ENCODE results near the gene MKNK1.

Gene MKNK1

DNA sequence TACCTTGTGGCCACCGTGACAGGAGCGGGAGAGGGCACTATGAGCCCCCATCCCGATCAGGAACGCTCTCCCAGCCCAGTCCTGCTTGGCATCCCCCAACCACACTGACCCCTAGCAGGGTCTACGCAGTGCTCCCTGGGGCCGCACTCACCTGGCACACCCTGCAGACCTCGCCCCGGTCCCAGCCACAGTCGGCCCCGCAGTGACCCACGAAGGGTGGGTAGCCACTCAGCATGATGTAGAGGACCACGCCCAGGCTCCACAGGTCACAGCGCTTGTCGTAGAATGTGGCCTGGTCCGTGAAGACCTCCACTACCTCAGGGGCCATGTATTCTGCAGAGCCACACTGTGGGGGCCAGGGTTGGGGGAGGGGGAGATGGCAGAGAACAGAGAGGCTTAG lies 41.6 kb downstream of the MKNK1 start:
- Histone ChIP-seq H3K27ac (no peak overlapping the region), H3K4me3 (no peak overlapping the region)
- DNase-seq (ENCODE audit: low spot score), result no peak
- TF ChIP-seq CTCF (IDR thresholded peaks at IDR 0.05), result no peak

- no peak for TF ChIP-seq CTCF (IDR thresholded peaks at IDR 0.05)
- no peak for DNase-seq (ENCODE audit: low spot score)
- no peak overlapping the region for H3K4me3 ChIP-seq
- H3K27ac ChIP-seq, result no peak overlapping the region
Observed at GRCh38 chr1:46558966-46559365, 45.1 kb downstream of the MKNK1 start.

GRCh38 chr1:46558141-46558963 lies 45.7 kb downstream of the MKNK1 start:
- TF ChIP-seq CTCF (IDR thresholded peaks at IDR 0.05), result no peak
- no peak for DNase-seq (ENCODE audit: low spot score)
- H3K4me3 ChIP-seq, result no peak overlapping the region
- no peak overlapping the region for H3K27ac ChIP-seq

- no peak overlapping the region for H3K27ac ChIP-seq
- no peak for TF ChIP-seq CTCF (IDR thresholded peaks at IDR 0.05)
- DNase-seq (ENCODE audit: low spot score), result no peak
- H3K4me3 ChIP-seq, result no peak overlapping the region
Observed at GRCh38 chr1:46557403-46557802, 46.7 kb downstream of the MKNK1 start.

DNA sequence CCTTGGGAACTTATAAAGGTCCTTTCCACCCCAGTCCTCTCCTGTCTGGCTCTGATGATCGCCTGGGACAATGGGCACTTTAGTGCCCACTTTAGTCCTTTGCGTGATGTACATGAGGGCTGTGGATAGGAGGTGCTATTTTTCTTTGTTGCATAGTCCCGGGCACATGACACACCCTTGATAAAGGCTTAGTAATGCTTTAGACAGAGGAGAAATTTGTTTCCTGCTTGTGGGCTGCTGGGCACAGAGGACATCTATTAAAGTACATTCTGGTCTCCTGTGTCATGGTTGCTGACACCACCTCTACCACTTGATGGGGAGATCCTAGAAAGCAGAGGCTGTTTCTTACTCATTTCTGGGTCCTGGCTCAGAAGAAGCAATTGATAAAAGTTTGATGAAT lies 47.2 kb downstream of the MKNK1 start:
- DNase-seq (ENCODE audit: low spot score), result no peak
- Histone ChIP-seq H3K4me3 (no peak overlapping the region), H3K27ac (no peak overlapping the region)
- no peak for TF ChIP-seq CTCF (IDR thresholded peaks at IDR 0.05)

- DNase-seq (ENCODE audit: low spot score), result no peak
- H3K27ac ChIP-seq, result no peak overlapping the region
- H3K4me3 ChIP-seq, result no peak overlapping the region
- no peak for TF ChIP-seq CTCF (IDR thresholded peaks at IDR 0.05)
Observed at GRCh38 chr1:46555826-46556619, 48.0 kb downstream of the MKNK1 start.

All from coronary artery (tissue), 2 donors.